Adipocyte (in vitro differentiated cells): ENCODE data around the gene STUM.

ENCODE experiments used
- DNase-seq: peaks from one replicate; pipeline ENCODE4 v3.0.0-alpha.2; 2015; ENCODE audit warnings: low read depth
- H3K27me3 ChIP-seq: replicated peaks from 2 replicates; pipeline ENCODE4 v1.7.0; 2013; ENCODE audit warnings: mild to moderate bottlenecking, low read length, moderate library complexity; ENCODE audit not compliant: control insufficient read depth, insufficient read depth
- H3K36me3 ChIP-seq: 2 replicates; pipeline ENCODE4 v1.7.0; 2013; ENCODE audit warnings: low read length, mild to moderate bottlenecking, moderate library complexity; ENCODE audit not compliant: control insufficient read depth, insufficient read depth, severe bottlenecking
- H3K4me1 ChIP-seq: 2 replicates; pipeline ENCODE4 v1.7.0; 2013; ENCODE audit warnings: mild to moderate bottlenecking, low read length, moderate library complexity; ENCODE audit not compliant: control insufficient read depth, insufficient read depth
- H3K4me3 ChIP-seq: 2 replicates; pipeline ENCODE4 v1.7.0; 2013; ENCODE audit warnings: mild to moderate bottlenecking, low read length, moderate library complexity
- H3K9ac ChIP-seq: 2 replicates; pipeline ENCODE4 v1.7.0; 2013; ENCODE audit warnings: mild to moderate bottlenecking, low read length, moderate library complexity
- H3K9me3 ChIP-seq: 2 replicates; pipeline ENCODE4 v1.7.0; 2013; ENCODE audit warnings: mild to moderate bottlenecking, low read length, moderate library complexity; ENCODE audit not compliant: control insufficient read depth

STUM gene

GRCh38 chr1:226619031-226619430, 70.5 kb downstream of the STUM start:
- H3K36me3 ChIP-seq = no peaks in the 10 kb centered on the region
- no peak for DNase-seq
- no peak overlapping the region for H3K9ac ChIP-seq
- no peaks in the 10 kb centered on the region for H3K4me1 ChIP-seq
- H3K4me3 ChIP-seq = no peak overlapping the region
- H3K27me3 ChIP-seq = peaks cover 7% of the 10 kb centered on the region
- H3K9me3 ChIP-seq = peaks cover 6% of the 10 kb centered on the region

- no peak overlapping the region for H3K4me3 ChIP-seq
- H3K36me3 ChIP-seq = no peaks in the 10 kb centered on the region
- DNase-seq = no peak
- peaks cover 6% of the 10 kb centered on the region for H3K9me3 ChIP-seq
- no peaks in the 10 kb centered on the region for H3K27me3 ChIP-seq
- H3K4me1 ChIP-seq = peaks cover 8% of the 10 kb centered on the region
- H3K9ac ChIP-seq = no peak overlapping the region
Measured at GRCh38 chr1:226622012-226622411, 73.4 kb downstream of the STUM start.

- Histone ChIP-seq H3K36me3 (no peaks in the 10 kb centered on the region), H3K4me3 (no peak overlapping the region), H3K27me3 (no peaks in the 10 kb centered on the region), H3K9me3 (peaks cover 6% of the 10 kb centered on the region), H3K4me1 (peaks cover 8% of the 10 kb centered on the region), H3K9ac (no peak overlapping the region)
- DNase-seq = peak; percentile 82
Measured at GRCh38 chr1:226624526-226624925, 76.0 kb downstream of the STUM start.

GRCh38 chr1:226625326-226625725, 76.8 kb downstream of the STUM start:
- Histone ChIP-seq H3K36me3 (no peaks in the 10 kb centered on the region), H3K4me1 (peaks cover 8% of the 10 kb centered on the region), H3K27me3 (no peaks in the 10 kb centered on the region), H3K4me3 (no peak overlapping the region), H3K9ac (no peak overlapping the region), H3K9me3 (peaks cover 6% of the 10 kb centered on the region)
- DNase-seq = no peak

- Histone ChIP-seq H3K36me3 (no peaks in the 10 kb centered on the region), H3K9ac (no peak overlapping the region), H3K4me1 (peaks cover 8% of the 10 kb centered on the region), H3K9me3 (peaks cover 6% of the 10 kb centered on the region), H3K4me3 (no peak overlapping the region), H3K27me3 (no peaks in the 10 kb centered on the region)
- no peak for DNase-seq
Measured at GRCh38 chr1:226625832-226626576, 77.4 kb downstream of the STUM start.

- no peaks in the 10 kb centered on the region for H3K36me3 ChIP-seq
- peak; percentile 79 for DNase-seq
- no peak overlapping the region for H3K4me3 ChIP-seq
- peaks cover 8% of the 10 kb centered on the region for H3K4me1 ChIP-seq
- no peaks in the 10 kb centered on the region for H3K27me3 ChIP-seq
- peaks cover 5% of the 10 kb centered on the region for H3K9me3 ChIP-seq
- H3K9ac ChIP-seq = no peak overlapping the region
Measured at GRCh38 chr1:226626577-226626956, 78.0 kb downstream of the STUM start.

- Histone ChIP-seq H3K9ac (no peak overlapping the region), H3K4me1 (peaks cover 13% of the 10 kb centered on the region), H3K4me3 (no peak overlapping the region), H3K27me3 (no peaks in the 10 kb centered on the region), H3K36me3 (no peaks in the 10 kb centered on the region), H3K9me3 (no peaks in the 10 kb centered on the region)
- no peak for DNase-seq
Measured at GRCh38 chr1:226627050-226627755, 78.6 kb downstream of the STUM start.

GRCh38 chr1:226627924-226628611, 79.5 kb downstream of the STUM start:
- H3K4me3 ChIP-seq = no peak overlapping the region
- H3K9me3 ChIP-seq = no peaks in the 10 kb centered on the region
- H3K9ac ChIP-seq = no peak overlapping the region
- H3K27me3 ChIP-seq = no peaks in the 10 kb centered on the region
- H3K36me3 ChIP-seq = no peaks in the 10 kb centered on the region
- peaks cover 22% of the 10 kb centered on the region for H3K4me1 ChIP-seq
- no peak for DNase-seq

GRCh38 chr1:226628612-226629155, 80.1 kb downstream of the STUM start:
- H3K4me3 ChIP-seq = no peak overlapping the region
- DNase-seq = no peak
- no peak overlapping the region for H3K9ac ChIP-seq
- no peaks in the 10 kb centered on the region for H3K27me3 ChIP-seq
- no peaks in the 10 kb centered on the region for H3K36me3 ChIP-seq
- H3K9me3 ChIP-seq = no peaks in the 10 kb centered on the region
- peaks cover 28% of the 10 kb centered on the region for H3K4me1 ChIP-seq

- Histone ChIP-seq H3K36me3 (no peaks in the 10 kb centered on the region), H3K4me1 (peaks cover 30% of the 10 kb centered on the region), H3K9me3 (no peaks in the 10 kb centered on the region), H3K27me3 (no peaks in the 10 kb centered on the region), H3K4me3 (no peak overlapping the region), H3K9ac (no peak overlapping the region)
- DNase-seq = no peak
Measured at GRCh38 chr1:226629210-226629895, 80.8 kb downstream of the STUM start.
